ENCODE measurements around the gene OR1E2. TPM values are rescaled to one million over a fixed set of nuclear protein-coding genes. Genes with fewer than 3 reads are reported as not detected.
"Not testable (repeated sequence)": the region's sequence is repeated elsewhere in the genome, so short reads cannot be mapped to it uniquely, and the experiment has no call there.

The OR1E2 gene
- total and polyA plus RNA-seq, 10 of the 15 experiments (the other 5 are each of a cell fraction or from before 2014, with no cell fraction given), result not detected

DNA sequence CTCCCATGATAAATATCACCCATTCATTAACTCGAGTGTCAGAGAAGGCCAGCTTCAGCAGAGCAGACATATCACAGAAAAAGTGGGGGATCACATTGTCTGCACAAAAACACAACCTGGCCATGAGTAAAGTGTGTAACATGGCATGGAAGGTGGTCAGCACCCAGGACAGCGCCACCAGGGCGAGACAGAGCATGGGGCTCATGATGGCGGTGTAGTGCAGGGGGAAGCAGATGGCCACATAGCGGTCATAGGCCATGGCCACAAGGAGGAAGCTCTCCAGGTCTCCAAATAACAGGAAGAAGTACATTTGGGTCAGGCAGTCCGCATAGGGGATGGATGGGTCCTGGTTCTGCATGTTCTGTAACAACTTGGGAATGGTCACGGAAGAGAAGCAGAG, 35.8 kb downstream of the OR1E2 start:
- H3K4me1 ChIP-seq (ENCODE audit: control insufficient read depth, insufficient read depth, low read length); H3K4me3 ChIP-seq; H3K4me2 ChIP-seq (ENCODE audit: control insufficient read depth, insufficient read depth); RAD21 ChIA-PET (ENCODE audit: unreplicated experiment); H3K9me3 ChIP-seq (replicated peaks; ENCODE audit: control insufficient read depth, insufficient read depth, low read length); ATAC-seq; in situ Hi-C loops (cut with MboI); FAIRE-seq; H3K36me3 ChIP-seq (ENCODE audit: control insufficient read depth in 2 of 2, insufficient read depth in 2 of 2, low read length in 1 of 2); SMC1A ChIA-PET (ENCODE audit: uncharacterized antibody, unreplicated experiment); H3K27me3 ChIP-seq (replicated peaks in 1 of 2; ENCODE audit: control insufficient read depth in 2 of 2, insufficient read depth in 2 of 2, low read length in 1 of 2); BruUV-seq (replicated peaks); H2AFZ ChIP-seq (ENCODE audit: control insufficient read depth, low read depth, low read length); H3K27ac ChIP-seq (ENCODE audit: control insufficient read depth, insufficient read depth); DNase-seq (ENCODE audit: low read depth, low spot score); CTCF ChIA-PET; H4K20me1 ChIP-seq (ENCODE audit: control insufficient read depth, insufficient read depth); H3K79me2 ChIP-seq (ENCODE audit: control insufficient read depth, insufficient read depth, low read length); intact Hi-C loops (cut with micrococcal nuclease; ENCODE audit: unreplicated experiment); H3K9ac ChIP-seq (ENCODE audit: control insufficient read depth, insufficient read depth, low read length): not testable (repeated sequence)
- POLR2A ChIA-PET, result interaction anchor here (0.5 kb wide), 1 partner anchor 419 kb away, joined by 4 read pairs; no protein-coding TSS in a partner anchor
- TF ChIP-seq, protein P1, sequence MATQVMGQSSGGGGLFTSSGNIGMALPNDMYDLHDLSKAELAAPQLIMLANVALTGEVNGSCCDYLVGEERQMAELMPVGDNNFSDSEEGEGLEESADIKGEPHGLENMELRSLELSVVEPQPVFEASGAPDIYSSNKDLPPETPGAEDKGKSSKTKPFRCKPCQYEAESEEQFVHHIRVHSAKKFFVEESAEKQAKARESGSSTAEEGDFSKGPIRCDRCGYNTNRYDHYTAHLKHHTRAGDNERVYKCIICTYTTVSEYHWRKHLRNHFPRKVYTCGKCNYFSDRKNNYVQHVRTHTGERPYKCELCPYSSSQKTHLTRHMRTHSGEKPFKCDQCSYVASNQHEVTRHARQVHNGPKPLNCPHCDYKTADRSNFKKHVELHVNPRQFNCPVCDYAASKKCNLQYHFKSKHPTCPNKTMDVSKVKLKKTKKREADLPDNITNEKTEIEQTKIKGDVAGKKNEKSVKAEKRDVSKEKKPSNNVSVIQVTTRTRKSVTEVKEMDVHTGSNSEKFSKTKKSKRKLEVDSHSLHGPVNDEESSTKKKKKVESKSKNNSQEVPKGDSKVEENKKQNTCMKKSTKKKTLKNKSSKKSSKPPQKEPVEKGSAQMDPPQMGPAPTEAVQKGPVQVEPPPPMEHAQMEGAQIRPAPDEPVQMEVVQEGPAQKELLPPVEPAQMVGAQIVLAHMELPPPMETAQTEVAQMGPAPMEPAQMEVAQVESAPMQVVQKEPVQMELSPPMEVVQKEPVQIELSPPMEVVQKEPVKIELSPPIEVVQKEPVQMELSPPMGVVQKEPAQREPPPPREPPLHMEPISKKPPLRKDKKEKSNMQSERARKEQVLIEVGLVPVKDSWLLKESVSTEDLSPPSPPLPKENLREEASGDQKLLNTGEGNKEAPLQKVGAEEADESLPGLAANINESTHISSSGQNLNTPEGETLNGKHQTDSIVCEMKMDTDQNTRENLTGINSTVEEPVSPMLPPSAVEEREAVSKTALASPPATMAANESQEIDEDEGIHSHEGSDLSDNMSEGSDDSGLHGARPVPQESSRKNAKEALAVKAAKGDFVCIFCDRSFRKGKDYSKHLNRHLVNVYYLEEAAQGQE (IDR thresholded peaks at IDR 0.05; ENCODE audit: low read depth, low read length), result peak; percentile 71; the same call in 1 of the 2 replicates
- 29% methylated on average over 7 of the region's 7 CpGs for WGBS (ENCODE audit: insufficient coverage, insufficient replicate concordance, low lambda C conversion rate, missing lambda C conversion rate)

GRCh38 chr17:3389791-3390190, 43.9 kb downstream of the OR1E2 start:
- Histone ChIP-seq H3K4me1 (ENCODE audit: control insufficient read depth, insufficient read depth, low read length) (no peaks in the 10 kb centered on the region), H4K20me1 (ENCODE audit: control insufficient read depth, insufficient read depth) (no peaks in the 10 kb centered on the region), H3K36me3 (ENCODE audit: control insufficient read depth in 2 of 2, insufficient read depth in 2 of 2, low read length in 1 of 2) (no peaks in the 10 kb centered on the region), H3K27me3 (replicated peaks in 1 of 2; ENCODE audit: control insufficient read depth in 2 of 2, insufficient read depth in 2 of 2, low read length in 1 of 2) (no peaks in the 10 kb centered on the region), H3K4me3 (no peak overlapping the region), H3K9ac (ENCODE audit: control insufficient read depth, insufficient read depth, low read length) (no peak overlapping the region), H3K4me2 (ENCODE audit: control insufficient read depth, insufficient read depth) (no peak overlapping the region), H3K79me2 (ENCODE audit: control insufficient read depth, insufficient read depth, low read length) (no peaks in the 10 kb centered on the region), H3K27ac (ENCODE audit: control insufficient read depth, insufficient read depth) (no peak overlapping the region), H3K9me3 (replicated peaks; ENCODE audit: control insufficient read depth, insufficient read depth, low read length) (no peaks in the 10 kb centered on the region; the same call in 2 of the 3 replicates), H2AFZ (ENCODE audit: control insufficient read depth, low read depth, low read length) (no peak overlapping the region)
- ATAC-seq (no peak), FAIRE-seq (no peak), DNase-seq (ENCODE audit: low read depth, low spot score) (no peak)
- WGBS (ENCODE audit: insufficient coverage, insufficient replicate concordance, low lambda C conversion rate, missing lambda C conversion rate), result 54% methylated on average over 4 of the region's 4 CpGs
- in situ Hi-C loops (cut with MboI) (no loop called here), intact Hi-C loops (cut with micrococcal nuclease; ENCODE audit: unreplicated experiment) (no loop called here)
- TF ChIP-seq CEBPB (IDR thresholded peaks at IDR 0.05; ENCODE audit: borderline replicate concordance in 1 of 2, low read depth in 2 of 2, low read length in 2 of 2), result no peak
- ChIA-PET POLR2A (no interaction called here), CTCF (no interaction called here), SMC1A (ENCODE audit: uncharacterized antibody, unreplicated experiment) (no interaction called here), RAD21 (ENCODE audit: unreplicated experiment) (no interaction called here)
- BruUV-seq (replicated peaks), result no TSS peak
